Measurements from ENCODE around the gene IKZF4.
"Not testable (repeated sequence)": the region's sequence is repeated elsewhere in the genome, so short reads cannot be mapped to it uniquely, and the experiment has no call there.

Gene IKZF4

GRCh38 chr12:56040963-56041551 is 20.2 kb downstream of the IKZF4 start:
- DNase-seq, result no peak

GRCh38 chr12:56041552-56042429 is 20.9 kb downstream of the IKZF4 start, which contains the start of gene RPS26:
Gene RPS26 (plus strand): TSS chr12:56041918. CDS start chr12:56042167, 249 bp downstream.
- peak; percentile 97 for DNase-seq

DNA sequence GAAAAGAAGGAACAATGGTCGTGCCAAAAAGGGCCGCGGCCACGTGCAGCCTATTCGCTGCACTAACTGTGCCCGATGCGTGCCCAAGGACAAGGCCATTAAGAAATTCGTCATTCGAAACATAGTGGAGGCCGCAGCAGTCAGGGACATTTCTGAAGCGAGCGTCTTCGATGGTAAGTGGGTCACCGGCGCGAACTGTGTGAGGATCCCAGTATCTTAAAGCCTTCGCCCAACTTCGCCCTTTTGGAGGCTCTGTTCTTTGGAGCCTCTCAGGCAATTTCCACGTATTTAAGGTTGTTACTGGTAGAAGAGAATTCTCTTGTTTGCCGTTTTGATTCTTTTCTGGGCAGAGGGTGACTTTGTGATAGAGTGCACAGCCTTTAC is 21.6 kb downstream of the IKZF4 start:
- not testable (repeated sequence) for DNase-seq

DNA sequence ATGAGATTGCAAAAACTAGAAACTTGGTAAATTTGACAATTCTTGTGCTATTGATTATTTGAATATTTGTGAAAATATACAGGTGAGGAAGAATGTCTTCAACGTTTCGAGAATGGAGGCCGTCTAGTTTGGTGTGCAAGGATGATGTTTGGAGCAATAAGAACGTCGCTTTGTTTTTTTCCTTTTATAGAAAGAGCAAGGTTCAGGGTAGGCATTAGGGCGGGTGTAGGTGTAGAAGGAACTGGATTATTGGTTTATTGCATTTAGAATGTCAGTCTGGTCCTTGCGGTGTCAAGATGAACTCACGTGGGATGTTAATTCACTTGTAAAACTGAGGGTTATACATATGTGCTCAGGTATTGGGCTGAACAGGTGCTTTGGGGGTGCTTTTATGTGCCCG is 22.0 kb downstream of the IKZF4 start:
- DNase-seq, result no peak

- no peak for DNase-seq
These were observed 25.4 kb downstream of the IKZF4 start for GRCh38 chr12:56046027-56046780.

DNA sequence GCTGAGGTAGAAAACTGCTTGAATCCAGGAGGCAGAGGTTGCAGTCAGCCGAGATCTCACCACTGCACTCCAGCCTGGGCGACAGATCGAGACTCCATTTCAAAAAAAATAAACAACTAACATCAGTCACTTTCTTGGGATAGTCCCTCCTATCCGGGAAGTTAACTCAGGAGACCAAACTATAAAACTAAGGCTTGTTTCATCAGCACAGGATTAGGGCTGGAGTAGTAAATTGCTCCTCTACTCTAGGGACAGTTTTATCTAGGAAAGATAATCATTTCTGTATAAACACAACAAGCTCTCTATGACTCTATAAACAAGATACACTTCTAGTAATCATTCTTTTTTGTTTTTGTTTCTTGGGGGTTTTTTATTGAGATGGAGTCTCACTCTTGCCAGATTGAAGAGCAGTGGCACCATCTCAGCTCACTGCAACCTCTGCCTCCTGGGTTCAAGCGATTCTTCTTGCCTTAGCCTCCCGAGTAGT is 32.6 kb downstream of the IKZF4 start:
- no peak for DNase-seq

- not testable (repeated sequence) for DNase-seq
These were observed 39.1 kb downstream of the IKZF4 start for GRCh38 chr12:56059964-56060363.

GRCh38 chr12:56061982-56062381 is 41.1 kb downstream of the IKZF4 start:
- DNase-seq, result no peak

GRCh38 chr12:56062996-56063395 is 42.2 kb downstream of the IKZF4 start:
- DNase-seq, result no peak

GRCh38 chr12:56071648-56072047 is 50.8 kb downstream of the IKZF4 start:
- DNase-seq, result no peak

GRCh38 chr12:56074396-56074795 is 53.6 kb downstream of the IKZF4 start:
- no peak for DNase-seq

- not testable (repeated sequence) for DNase-seq
These were observed 57.1 kb downstream of the IKZF4 start for GRCh38 chr12:56077966-56078365.

DNA sequence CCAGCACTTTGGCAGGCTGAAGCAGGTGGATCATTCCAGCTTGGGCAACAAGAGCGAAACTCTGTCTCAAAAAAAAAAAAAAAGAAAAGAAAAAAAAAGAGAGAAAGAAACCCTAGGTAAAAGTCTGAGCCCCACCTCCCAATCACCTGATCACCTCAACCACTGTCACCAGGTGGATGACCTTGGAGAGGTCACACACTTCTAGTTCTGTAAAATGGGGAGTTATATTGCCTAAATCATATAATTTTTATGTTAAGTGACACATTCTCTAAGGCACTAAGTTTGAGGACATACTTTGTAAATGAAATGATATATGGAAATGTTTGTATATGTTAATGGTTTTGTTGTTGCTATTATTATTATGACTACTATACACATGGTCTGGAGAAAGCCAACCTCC is 57.6 kb downstream of the IKZF4 start:
- DNase-seq, result no peak

- DNase-seq, result no peak
These were observed 58.3 kb downstream of the IKZF4 start for GRCh38 chr12:56078931-56079722.

DNA sequence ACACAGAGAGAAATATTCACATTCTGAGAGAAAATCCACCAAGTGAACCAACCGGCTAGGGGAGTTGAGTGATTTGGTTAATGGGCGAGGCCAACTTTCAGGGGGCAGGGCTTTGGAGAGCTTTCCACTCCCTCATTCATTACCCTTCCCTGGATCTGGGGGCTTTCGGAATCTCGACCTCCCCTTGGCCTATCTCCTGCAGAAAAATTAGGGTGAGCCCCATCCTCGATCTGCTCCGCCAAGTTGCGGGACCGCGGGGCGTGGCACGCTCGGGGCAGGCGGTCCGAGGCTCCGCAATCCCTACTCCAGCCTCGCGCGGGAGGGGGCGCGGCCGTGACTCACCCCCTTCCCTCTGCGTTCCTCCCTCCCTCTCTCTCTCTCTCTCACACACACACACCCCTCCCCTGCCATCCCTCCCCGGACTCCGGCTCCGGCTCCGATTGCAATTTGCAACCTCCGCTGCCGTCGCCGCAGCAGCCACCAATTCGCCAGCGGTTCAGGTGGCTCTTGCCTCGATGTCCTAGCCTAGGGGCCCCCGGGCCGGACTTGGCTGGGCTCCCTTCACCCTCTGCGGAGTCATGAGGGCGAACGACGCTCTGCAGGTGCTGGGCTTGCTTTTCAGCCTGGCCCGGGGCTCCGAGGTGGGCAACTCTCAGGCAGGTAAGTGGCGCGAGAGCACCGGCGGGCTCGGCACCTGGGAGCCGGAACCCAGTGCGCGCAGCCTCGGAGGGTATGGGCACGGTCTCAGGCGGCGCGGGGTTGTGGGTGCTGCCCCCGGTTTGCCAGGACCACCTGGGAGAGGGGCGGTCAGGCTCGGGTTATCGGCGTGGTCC is 59.1 kb downstream of the IKZF4 start, which contains the start of gene ERBB3:
Gene ERBB3, plus strand, starts transcription at position 443 of the 833 bp plus-strand sequence. Its CDS starts 136 bp downstream, at position 579.
- DNase-seq, result peak; percentile 76

GRCh38 chr12:56080556-56081138 is 59.8 kb downstream of the IKZF4 start:
- no peak for DNase-seq

- no peak for DNase-seq
These were observed 60.8 kb downstream of the IKZF4 start for GRCh38 chr12:56081393-56082347.

DNA sequence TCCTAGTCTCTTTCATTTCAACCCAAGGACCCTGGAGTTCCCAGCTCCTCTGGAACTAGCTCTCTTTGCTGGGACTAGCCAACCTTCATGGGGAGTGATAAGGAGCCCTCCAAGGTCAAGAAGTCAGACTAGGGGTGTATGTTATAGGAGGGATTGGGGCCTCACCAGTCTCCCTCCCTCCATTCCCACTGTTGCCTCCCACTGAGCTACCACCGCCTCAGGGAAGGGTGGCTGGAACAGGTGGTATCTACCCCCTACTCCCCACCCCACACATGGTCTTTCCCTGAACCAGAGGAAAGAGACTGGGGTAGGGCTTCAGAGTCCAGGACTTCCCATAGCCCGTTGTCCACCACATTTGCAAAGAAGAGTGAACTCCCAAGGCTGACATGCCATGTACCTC is 61.5 kb downstream of the IKZF4 start:
- no peak for DNase-seq

- DNase-seq, result no peak
These were observed 62.1 kb downstream of the IKZF4 start for GRCh38 chr12:56082967-56083366.

All from NCI-H1048 (cell line).